Embryonic facial prominence (tissue), 1 donor: ENCODE measurements around the gene PRKCA.
"Not testable (repeated sequence)": the region's sequence is repeated elsewhere in the genome, so short reads cannot be mapped to it uniquely, and the experiment has no call there.

Experiments
- DNase-seq: peaks from one replicate; pipeline ENCODE4 v3.0.0-alpha.2; 2016; ENCODE audit errors: extremely low spot score

The PRKCA gene

GRCh38 chr17:66464921-66465320 is 162.5 kb downstream of the PRKCA start:
- DNase-seq = no peak

- no peak for DNase-seq
Measured at GRCh38 chr17:66465701-66466100, 163.3 kb downstream of the PRKCA start.

- DNase-seq = no peak
Measured at GRCh38 chr17:66466106-66466820, 163.8 kb downstream of the PRKCA start.

GRCh38 chr17:66466840-66467367 is 164.5 kb downstream of the PRKCA start:
- DNase-seq = peak; percentile 79

GRCh38 chr17:66467766-66468165 is 165.4 kb downstream of the PRKCA start:
- DNase-seq = no peak

- no peak for DNase-seq
Measured at GRCh38 chr17:66468241-66469087, 166.1 kb downstream of the PRKCA start.

- DNase-seq = no peak
Measured at GRCh38 chr17:66469088-66469442, 166.7 kb downstream of the PRKCA start.

- DNase-seq = no peak
Measured at GRCh38 chr17:66469461-66469860, 167.0 kb downstream of the PRKCA start.

- no peak for DNase-seq
Measured at GRCh38 chr17:66469890-66470289, 167.5 kb downstream of the PRKCA start.

GRCh38 chr17:66472123-66472522 is 169.7 kb downstream of the PRKCA start:
- DNase-seq = no peak

GRCh38 chr17:66474258-66474657 is 171.8 kb downstream of the PRKCA start:
- DNase-seq = no peak

- DNase-seq = no peak
Measured at GRCh38 chr17:66474806-66475497, 172.5 kb downstream of the PRKCA start.

- no peak for DNase-seq
Measured at GRCh38 chr17:66476014-66476413, 173.6 kb downstream of the PRKCA start.

GRCh38 chr17:66477615-66478283 is 175.3 kb downstream of the PRKCA start:
- no peak for DNase-seq

- DNase-seq = not testable (repeated sequence)
Measured at GRCh38 chr17:66479230-66479889, 176.9 kb downstream of the PRKCA start.

- no peak for DNase-seq
Measured at GRCh38 chr17:66480243-66480642, 177.8 kb downstream of the PRKCA start.

- DNase-seq = no peak
Measured at GRCh38 chr17:66480802-66481201, 178.4 kb downstream of the PRKCA start.

- no peak for DNase-seq
Measured at GRCh38 chr17:66481271-66481670, 178.9 kb downstream of the PRKCA start.

- no peak for DNase-seq
Measured at GRCh38 chr17:66483906-66484305, 181.5 kb downstream of the PRKCA start.

GRCh38 chr17:66485309-66485947 is 183.0 kb downstream of the PRKCA start:
- DNase-seq = no peak

- no peak for DNase-seq
Measured at GRCh38 chr17:66487121-66487520, 184.7 kb downstream of the PRKCA start.
